HG03520 (cell line): ENCODE measurements around the gene KRT35.

Experiments
- ATAC-seq: cut with Tn5 transposase; IDR thresholded peaks from one replicate; pipeline ENCODE4 v1.9.1; 2021; ENCODE audit warnings: mild to moderate bottlenecking, moderate library complexity; ENCODE audit not compliant: unreplicated experiment

The KRT35 gene

GRCh38 chr17:41481036-41481435 is at the start of gene KRT35:
Gene KRT35 (minus strand): TSS chr17:41481151. CDS start chr17:41481097, 54 bp downstream.
- no peak for ATAC-seq

- no peak for ATAC-seq
Measured at GRCh38 chr17:41530062-41531048, 49.4 kb upstream of the KRT35 start.

GRCh38 chr17:41529491-41529915 is 48.6 kb upstream of the KRT35 start:
- ATAC-seq: no peak

GRCh38 chr17:41528959-41529353 is 48.0 kb upstream of the KRT35 start:
- ATAC-seq: no peak

- no peak for ATAC-seq
Measured at GRCh38 chr17:41527063-41528023, 46.4 kb upstream of the KRT35 start.

- no peak for ATAC-seq
Measured at GRCh38 chr17:41524261-41524660, 43.3 kb upstream of the KRT35 start.

- ATAC-seq: no peak
Measured at GRCh38 chr17:41523787-41524186, 42.8 kb upstream of the KRT35 start.

- ATAC-seq: no peak
Measured at GRCh38 chr17:41523225-41523593, 42.3 kb upstream of the KRT35 start.

- ATAC-seq: no peak
Measured at GRCh38 chr17:41522301-41523224, 41.6 kb upstream of the KRT35 start.

- no peak for ATAC-seq
Measured at GRCh38 chr17:41521574-41522261, 40.8 kb upstream of the KRT35 start.

- ATAC-seq: no peak
Measured at GRCh38 chr17:41520821-41521521, 40.0 kb upstream of the KRT35 start.

- no peak for ATAC-seq
Measured at GRCh38 chr17:41519501-41520224, 38.7 kb upstream of the KRT35 start.

- ATAC-seq: no peak
Measured at GRCh38 chr17:41518789-41519449, 38.0 kb upstream of the KRT35 start, which contains the start of gene KRT15. Gene KRT15 (minus strand): TSS chr17:41518890. CDS start chr17:41518827, 63 bp downstream.

GRCh38 chr17:41518031-41518430 is 37.1 kb upstream of the KRT35 start:
- ATAC-seq: no peak

GRCh38 chr17:41516830-41517283 is 35.9 kb upstream of the KRT35 start:
- ATAC-seq: no peak

GRCh38 chr17:41516147-41516829 is 35.3 kb upstream of the KRT35 start:
- no peak for ATAC-seq

- no peak for ATAC-seq
Measured at GRCh38 chr17:41513168-41513547, 32.2 kb upstream of the KRT35 start.
